H1 (cell line): Measurements from ENCODE around the gene LAMA3. TPM values are rescaled to one million over a fixed set of nuclear protein-coding genes. Genes with fewer than 3 reads are reported as not detected.

Experiments used
- ATF2 ChIP-seq: IDR thresholded peaks from 2 replicates; pipeline ENCODE4 v1.6.1; 2012; ENCODE audit warnings: low read length, inconsistent platforms
- CHD7 ChIP-seq: fragments of 300-600 bp; sonication (generic); IDR thresholded peaks from 2 replicates; pipeline ENCODE4 v1.7.1; 2012; ENCODE audit warnings: low read length, moderate library complexity, mild to moderate bottlenecking, inconsistent platforms; ENCODE audit not compliant: insufficient replicate concordance
- EZH2 ChIP-seq: fragments of 200-600 bp; sonication (generic); IDR thresholded peaks from 2 replicates; pipeline ENCODE4 v1.7.1; 2012; ENCODE audit warnings: low read depth, mild to moderate bottlenecking, moderate library complexity, low read length, inconsistent platforms; ENCODE audit not compliant: severe bottlenecking
- GTF2F1 ChIP-seq: IDR thresholded peaks from 2 replicates; pipeline ENCODE4 v1.6.1; 2012; ENCODE audit warnings: low read depth, low read length, improper control_type of control experiment, borderline replicate concordance
- JUND ChIP-seq: IDR thresholded peaks from 2 replicates; pipeline ENCODE4 v1.6.1; 2011; ENCODE audit warnings: mild to moderate bottlenecking, improper control_type of control experiment, low read length
- KDM4A ChIP-seq: IDR thresholded peaks from one replicate; pipeline ENCODE4 v1.7.1; 2012; ENCODE audit warnings: low read depth, mild to moderate bottlenecking, moderate library complexity, low read length, inconsistent platforms; ENCODE audit not compliant: severe bottlenecking
- SIX5 ChIP-seq: IDR thresholded peaks from 2 replicates; pipeline ENCODE4 v1.6.1; 2011; ENCODE audit warnings: mild to moderate bottlenecking, low read depth, low read length
- polyA plus RNA-seq, 7 experiments: library from polyadenylated mRNA; depleted of rRNA in 3 of 7; stranded (reverse) in 5 of 7; unstranded in 2 of 7; fragments of >200 nt in 5 of 7; fragments of 200-250 nt in 2 of 7; gene quantifications; 1 replicate in 5 of 7; 2 replicates in 1 of 7; 4 replicates in 1 of 7; pipeline versions ENCODE4 v1.2.1 to v1.2.3, GENCODE V29; 2011 to 2013; ENCODE audit warnings: missing spikeins in 2 of 7, mixed read lengths in 2 of 7
- total RNA-seq: library from RNA; stranded (reverse); fragmentation: NEBNext Ultra II Directional; extraction: Animal tissue kit (Norgen Biotek cat#: 25700); gene quantifications from 2 replicates; pipeline ENCODE4 v1.2.1, GENCODE V29; 2021

LAMA3 gene
- total and polyA plus RNA-seq, 2 of the 8 experiments (the other 6 are each of a cell fraction or from before 2014, with no cell fraction given), result 0.76 to 5.0 TPM

GRCh38 chr18:23859466-23860336 is 170.4 kb downstream of the LAMA3 start (continued):
- no peak for TF ChIP-seq CHD7
- no peak for TF ChIP-seq KDM4A
- TF ChIP-seq EZH2, result no peak
- no peak for TF ChIP-seq ATF2
- TF ChIP-seq JUND, result no peak
- no peak for TF ChIP-seq SIX5
- TF ChIP-seq GTF2F1, result no peak
